ENCODE data around the gene KLHL13. TPM values are rescaled to one million over a fixed set of nuclear protein-coding genes. Genes with fewer than 3 reads are reported as not detected.
"Not testable (repeated sequence)": the region's sequence is repeated elsewhere in the genome, so short reads cannot be mapped to it uniquely, and the experiment has no call there.

The KLHL13 gene
- total RNA-seq, 4 donors from 2014 or later: 1.4 to 2.7 (median 1.8) TPM

GRCh38 chrX:118026631-118027030, 90.0 kb downstream of the KLHL13 start:
- no peaks in the 10 kb centered on the region for H3K9me3 ChIP-seq
- H3K36me3 ChIP-seq: no peaks in the 10 kb centered on the region
- H3K4me3 ChIP-seq (replicated peaks in 1 of 3): no peak overlapping the region
- no peaks in the 10 kb centered on the region for H3K27me3 ChIP-seq
- no peak overlapping the region for H3K27ac ChIP-seq
- WGBS, 2 donors: 80 to 89% methylated on average over 1 of the region's 1 CpG
- no peak for DNase-seq
- TF ChIP-seq POLR2A (IDR thresholded peaks at IDR 0.05): no peak
- TF ChIP-seq CTCF (IDR thresholded peaks at IDR 0.05): no peak
- no peaks in the 10 kb centered on the region for H3K4me1 ChIP-seq
- intact Hi-C loops (cut with DNase I): no loop called here

- TF ChIP-seq CTCF (IDR thresholded peaks at IDR 0.05) (no peak), POLR2A (IDR thresholded peaks at IDR 0.05) (no peak)
- no peak overlapping the region for H3K27ac ChIP-seq
- intact Hi-C loops (cut with DNase I): no loop called here
- H3K36me3 ChIP-seq: no peaks in the 10 kb centered on the region
- no peaks in the 10 kb centered on the region for H3K9me3 ChIP-seq
- 84 to 94% methylated on average over 4 of the region's 4 CpGs for WGBS, 2 donors
- H3K27me3 ChIP-seq: no peaks in the 10 kb centered on the region
- H3K4me3 ChIP-seq (replicated peaks in 1 of 3): no peak overlapping the region
- no peaks in the 10 kb centered on the region for H3K4me1 ChIP-seq
- no peak for DNase-seq
These were observed 91.4 kb downstream of the KLHL13 start for GRCh38 chrX:118025226-118025625.

GRCh38 chrX:118024482-118024881, 92.1 kb downstream of the KLHL13 start:
- no peaks in the 10 kb centered on the region for H3K9me3 ChIP-seq
- H3K4me3 ChIP-seq (replicated peaks in 1 of 3): no peak overlapping the region
- no peak overlapping the region for H3K27ac ChIP-seq
- no peaks in the 10 kb centered on the region for H3K36me3 ChIP-seq
- intact Hi-C loops (cut with DNase I): no loop called here
- H3K4me1 ChIP-seq: no peaks in the 10 kb centered on the region
- TF ChIP-seq POLR2A (IDR thresholded peaks at IDR 0.05) (no peak), CTCF (IDR thresholded peaks at IDR 0.05) (no peak)
- WGBS, 2 donors: 28 to 36% methylated on average over 1 of the region's 1 CpG
- no peak for DNase-seq
- H3K27me3 ChIP-seq: no peaks in the 10 kb centered on the region

- no peaks in the 10 kb centered on the region for H3K4me1 ChIP-seq
- intact Hi-C loops (cut with DNase I): no loop called here
- DNase-seq: no peak
- H3K36me3 ChIP-seq: no peaks in the 10 kb centered on the region
- WGBS, 2 donors: 66 to 68% methylated on average over 2 of the region's 2 CpGs
- TF ChIP-seq CTCF (IDR thresholded peaks at IDR 0.05) (no peak), POLR2A (IDR thresholded peaks at IDR 0.05) (no peak)
- no peak overlapping the region for H3K4me3 ChIP-seq (replicated peaks in 1 of 3)
- no peaks in the 10 kb centered on the region for H3K27me3 ChIP-seq
- no peak overlapping the region for H3K27ac ChIP-seq
- H3K9me3 ChIP-seq: no peaks in the 10 kb centered on the region
These were observed 93.9 kb downstream of the KLHL13 start for GRCh38 chrX:118022753-118023152.

GRCh38 chrX:118016422-118016821, 100.2 kb downstream of the KLHL13 start:
- Histone ChIP-seq H3K36me3 (no peaks in the 10 kb centered on the region), H3K27me3 (no peaks in the 10 kb centered on the region), H3K27ac (no peak overlapping the region), H3K9me3 (no peaks in the 10 kb centered on the region), H3K4me3 (replicated peaks in 1 of 3) (no peak overlapping the region), H3K4me1 (no peaks in the 10 kb centered on the region)
- intact Hi-C loops (cut with DNase I): no loop called here
- TF ChIP-seq POLR2A (IDR thresholded peaks at IDR 0.05) (no peak), CTCF (IDR thresholded peaks at IDR 0.05) (no peak)
- no peak for DNase-seq

GRCh38 chrX:118002417-118002816, 114.2 kb downstream of the KLHL13 start:
- H3K9me3 ChIP-seq; intact Hi-C loops (cut with DNase I): not testable (repeated sequence)
- 92 to 98% methylated on average over 6 of the region's 6 CpGs for WGBS, 2 donors

More at GRCh38 chrX:118002417-118002816, 114.2 kb downstream of the KLHL13 start:
- not testable (repeated sequence) for H3K27ac ChIP-seq; DNase-seq; H3K27me3 ChIP-seq; H3K4me1 ChIP-seq; H3K36me3 ChIP-seq; H3K4me3 ChIP-seq (replicated peaks in 1 of 3)
